ENCODE results near the gene RASAL2.
"Not testable (repeated sequence)": the region's sequence is repeated elsewhere in the genome, so short reads cannot be mapped to it uniquely, and the experiment has no call there.

Gene RASAL2

GRCh38 chr1:178497903-178498478 is 404.1 kb downstream of the RASAL2 start:
- Histone ChIP-seq H3K27me3 (ENCODE audit: control insufficient read depth, insufficient read depth, low read length, poor library complexity, severe bottlenecking) (no peaks in the 10 kb centered on the region), H3K4me3 (ENCODE audit: insufficient read depth, low read depth, low read length) (no peak overlapping the region), H3K4me1 (ENCODE audit: control insufficient read depth, insufficient read depth, low read length) (no peaks in the 10 kb centered on the region), H3K9me3 (ENCODE audit: control insufficient read depth, low read length) (no peaks in the 10 kb centered on the region), H3K27ac (ENCODE audit: insufficient read depth, low read depth, low read length, poor library complexity, severe bottlenecking) (no peak overlapping the region), H3K36me3 (ENCODE audit: control insufficient read depth, insufficient read depth, low read length) (no peaks in the 10 kb centered on the region)
- WGBS, 2 experiments, result 88 to 90% methylated on average over 6 to 7 of the region's 7 CpGs

GRCh38 chr1:178498896-178499675 is 405.2 kb downstream of the RASAL2 start:
- Histone ChIP-seq H3K9me3 (ENCODE audit: control insufficient read depth, low read length) (no peaks in the 10 kb centered on the region), H3K27me3 (ENCODE audit: control insufficient read depth, insufficient read depth, low read length, poor library complexity, severe bottlenecking) (no peaks in the 10 kb centered on the region), H3K4me3 (ENCODE audit: insufficient read depth, low read depth, low read length) (no peak overlapping the region), H3K4me1 (ENCODE audit: control insufficient read depth, insufficient read depth, low read length) (no peaks in the 10 kb centered on the region), H3K36me3 (ENCODE audit: control insufficient read depth, insufficient read depth, low read length) (no peaks in the 10 kb centered on the region), H3K27ac (ENCODE audit: insufficient read depth, low read depth, low read length, poor library complexity, severe bottlenecking) (no peak overlapping the region)
- 86 to 88% methylated on average over 16 of the region's 16 CpGs for WGBS, 2 experiments

GRCh38 chr1:178500091-178500770 is 406.3 kb downstream of the RASAL2 start:
- Histone ChIP-seq H3K36me3 (ENCODE audit: control insufficient read depth, insufficient read depth, low read length) (no peaks in the 10 kb centered on the region), H3K9me3 (ENCODE audit: control insufficient read depth, low read length) (no peaks in the 10 kb centered on the region), H3K27ac (ENCODE audit: insufficient read depth, low read depth, low read length, poor library complexity, severe bottlenecking) (no peak overlapping the region), H3K4me1 (ENCODE audit: control insufficient read depth, insufficient read depth, low read length) (no peaks in the 10 kb centered on the region), H3K4me3 (ENCODE audit: insufficient read depth, low read depth, low read length) (no peak overlapping the region), H3K27me3 (ENCODE audit: control insufficient read depth, insufficient read depth, low read length, poor library complexity, severe bottlenecking) (no peaks in the 10 kb centered on the region)
- WGBS, 2 experiments, result 85 to 88% methylated on average over 11 of the region's 11 CpGs

- Histone ChIP-seq H3K9me3 (ENCODE audit: control insufficient read depth, low read length) (no peaks in the 10 kb centered on the region), H3K36me3 (ENCODE audit: control insufficient read depth, insufficient read depth, low read length) (no peaks in the 10 kb centered on the region), H3K27me3 (ENCODE audit: control insufficient read depth, insufficient read depth, low read length, poor library complexity, severe bottlenecking) (no peaks in the 10 kb centered on the region), H3K27ac (ENCODE audit: insufficient read depth, low read depth, low read length, poor library complexity, severe bottlenecking) (no peak overlapping the region), H3K4me3 (ENCODE audit: insufficient read depth, low read depth, low read length) (no peak overlapping the region), H3K4me1 (ENCODE audit: control insufficient read depth, insufficient read depth, low read length) (no peaks in the 10 kb centered on the region)
- WGBS, 2 experiments, result 91 to 92% methylated on average over 10 of the region's 10 CpGs
Measured at GRCh38 chr1:178500936-178501554, 407.1 kb downstream of the RASAL2 start.

GRCh38 chr1:178501705-178502329 is 407.9 kb downstream of the RASAL2 start:
- Histone ChIP-seq H3K9me3 (ENCODE audit: control insufficient read depth, low read length) (no peaks in the 10 kb centered on the region), H3K4me3 (ENCODE audit: insufficient read depth, low read depth, low read length) (no peak overlapping the region), H3K27ac (ENCODE audit: insufficient read depth, low read depth, low read length, poor library complexity, severe bottlenecking) (no peak overlapping the region), H3K27me3 (ENCODE audit: control insufficient read depth, insufficient read depth, low read length, poor library complexity, severe bottlenecking) (no peaks in the 10 kb centered on the region), H3K4me1 (ENCODE audit: control insufficient read depth, insufficient read depth, low read length) (no peaks in the 10 kb centered on the region), H3K36me3 (ENCODE audit: control insufficient read depth, insufficient read depth, low read length) (no peaks in the 10 kb centered on the region)
- 20 to 28% methylated on average over 5 of the region's 5 CpGs for WGBS, 2 experiments

GRCh38 chr1:178502330-178502714 is 408.4 kb downstream of the RASAL2 start:
- 93% methylated on average over 2 of the region's 3 CpGs for WGBS, 2 experiments
- H3K27ac ChIP-seq (ENCODE audit: insufficient read depth, low read depth, low read length, poor library complexity, severe bottlenecking), result no peak overlapping the region
- H3K4me3 ChIP-seq (ENCODE audit: insufficient read depth, low read depth, low read length), result no peak overlapping the region
- no peaks in the 10 kb centered on the region for H3K4me1 ChIP-seq (ENCODE audit: control insufficient read depth, insufficient read depth, low read length)
- no peaks in the 10 kb centered on the region for H3K9me3 ChIP-seq (ENCODE audit: control insufficient read depth, low read length)
- no peaks in the 10 kb centered on the region for H3K36me3 ChIP-seq (ENCODE audit: control insufficient read depth, insufficient read depth, low read length)
- no peaks in the 10 kb centered on the region for H3K27me3 ChIP-seq (ENCODE audit: control insufficient read depth, insufficient read depth, low read length, poor library complexity, severe bottlenecking)

GRCh38 chr1:178502856-178503255 is 409.0 kb downstream of the RASAL2 start:
- Histone ChIP-seq H3K9me3 (ENCODE audit: control insufficient read depth, low read length) (no peaks in the 10 kb centered on the region), H3K27ac (ENCODE audit: insufficient read depth, low read depth, low read length, poor library complexity, severe bottlenecking) (no peak overlapping the region), H3K36me3 (ENCODE audit: control insufficient read depth, insufficient read depth, low read length) (no peaks in the 10 kb centered on the region), H3K4me3 (ENCODE audit: insufficient read depth, low read depth, low read length) (no peak overlapping the region), H3K27me3 (ENCODE audit: control insufficient read depth, insufficient read depth, low read length, poor library complexity, severe bottlenecking) (no peaks in the 10 kb centered on the region), H3K4me1 (ENCODE audit: control insufficient read depth, insufficient read depth, low read length) (no peaks in the 10 kb centered on the region)
- WGBS, 2 experiments, result 92 to 94% methylated on average over 5 of the region's 5 CpGs

GRCh38 chr1:178503316-178503715 is 409.4 kb downstream of the RASAL2 start:
- H3K9me3 ChIP-seq (ENCODE audit: control insufficient read depth, low read length); H3K27me3 ChIP-seq (ENCODE audit: control insufficient read depth, insufficient read depth, low read length, poor library complexity, severe bottlenecking); H3K36me3 ChIP-seq (ENCODE audit: control insufficient read depth, insufficient read depth, low read length); H3K27ac ChIP-seq (ENCODE audit: insufficient read depth, low read depth, low read length, poor library complexity, severe bottlenecking); H3K4me1 ChIP-seq (ENCODE audit: control insufficient read depth, insufficient read depth, low read length); H3K4me3 ChIP-seq (ENCODE audit: insufficient read depth, low read depth, low read length): not testable (repeated sequence)
- 94 to 97% methylated on average over 14 of the region's 14 CpGs for WGBS, 2 experiments

GRCh38 chr1:178503849-178504248 is 409.9 kb downstream of the RASAL2 start:
- Histone ChIP-seq H3K4me3 (ENCODE audit: insufficient read depth, low read depth, low read length) (no peak overlapping the region), H3K27me3 (ENCODE audit: control insufficient read depth, insufficient read depth, low read length, poor library complexity, severe bottlenecking) (no peaks in the 10 kb centered on the region), H3K27ac (ENCODE audit: insufficient read depth, low read depth, low read length, poor library complexity, severe bottlenecking) (no peak overlapping the region), H3K4me1 (ENCODE audit: control insufficient read depth, insufficient read depth, low read length) (no peaks in the 10 kb centered on the region), H3K36me3 (ENCODE audit: control insufficient read depth, insufficient read depth, low read length) (no peaks in the 10 kb centered on the region), H3K9me3 (ENCODE audit: control insufficient read depth, low read length) (no peaks in the 10 kb centered on the region)
- WGBS, 2 experiments, result 77 to 81% methylated on average over 6 of the region's 6 CpGs

- Histone ChIP-seq H3K4me1 (ENCODE audit: control insufficient read depth, insufficient read depth, low read length) (no peaks in the 10 kb centered on the region), H3K36me3 (ENCODE audit: control insufficient read depth, insufficient read depth, low read length) (no peaks in the 10 kb centered on the region), H3K9me3 (ENCODE audit: control insufficient read depth, low read length) (no peaks in the 10 kb centered on the region), H3K27me3 (ENCODE audit: control insufficient read depth, insufficient read depth, low read length, poor library complexity, severe bottlenecking) (no peaks in the 10 kb centered on the region), H3K4me3 (ENCODE audit: insufficient read depth, low read depth, low read length) (no peak overlapping the region), H3K27ac (ENCODE audit: insufficient read depth, low read depth, low read length, poor library complexity, severe bottlenecking) (no peak overlapping the region)
- WGBS, 2 experiments, result 90 to 93% methylated on average over 4 of the region's 4 CpGs
Measured at GRCh38 chr1:178504286-178504685, 410.4 kb downstream of the RASAL2 start.
